GM15510 (cell line): Measurements from ENCODE around the gene P2RY8.

Source experiments
- POLR2A ChIP-seq: IDR thresholded peaks from 3 replicates; pipeline ENCODE4 v1.6.1; 2011; ENCODE audit warnings: borderline replicate concordance; ENCODE audit not compliant: insufficient read length; ENCODE audit errors: extremely low read depth

Gene P2RY8

GRCh38 chrX:1537031-1537715 is at the start of gene P2RY8:
Gene P2RY8, minus strand, starts transcription at chrX:1537185. Its CDS starts 70,627 bp downstream, at chrX:1466558.
- TF ChIP-seq POLR2A, result peak; percentile 79

- no peak for TF ChIP-seq POLR2A
Observed at GRCh38 chrX:1584237-1585011, 47.4 kb upstream of the P2RY8 start.

- TF ChIP-seq POLR2A, result no peak
Observed at GRCh38 chrX:1582686-1583437, 45.9 kb upstream of the P2RY8 start.

- TF ChIP-seq POLR2A, result no peak
Observed at GRCh38 chrX:1581132-1581531, 44.1 kb upstream of the P2RY8 start.

GRCh38 chrX:1578511-1579173 is 41.7 kb upstream of the P2RY8 start:
- TF ChIP-seq POLR2A, result no peak

GRCh38 chrX:1577845-1578244 is 40.9 kb upstream of the P2RY8 start:
- TF ChIP-seq POLR2A, result no peak

- no peak for TF ChIP-seq POLR2A
Observed at GRCh38 chrX:1576201-1576992, 39.4 kb upstream of the P2RY8 start.

GRCh38 chrX:1564750-1565683 is 28.0 kb upstream of the P2RY8 start:
- TF ChIP-seq POLR2A, result no peak

- no peak for TF ChIP-seq POLR2A
Observed at GRCh38 chrX:1561164-1561563, 24.2 kb upstream of the P2RY8 start.

- no peak for TF ChIP-seq POLR2A
Observed at GRCh38 chrX:1558761-1559468, 21.9 kb upstream of the P2RY8 start.

GRCh38 chrX:1555370-1555769 is 18.4 kb upstream of the P2RY8 start:
- no peak for TF ChIP-seq POLR2A

GRCh38 chrX:1554469-1555210 is 17.7 kb upstream of the P2RY8 start:
- no peak for TF ChIP-seq POLR2A
